ENCODE measurements around the gene CCDC13.

The CCDC13 gene

GRCh38 chr3:42752441-42752840 lies 20.6 kb downstream of the CCDC13 start:
- no peak for DNase-seq

DNA sequence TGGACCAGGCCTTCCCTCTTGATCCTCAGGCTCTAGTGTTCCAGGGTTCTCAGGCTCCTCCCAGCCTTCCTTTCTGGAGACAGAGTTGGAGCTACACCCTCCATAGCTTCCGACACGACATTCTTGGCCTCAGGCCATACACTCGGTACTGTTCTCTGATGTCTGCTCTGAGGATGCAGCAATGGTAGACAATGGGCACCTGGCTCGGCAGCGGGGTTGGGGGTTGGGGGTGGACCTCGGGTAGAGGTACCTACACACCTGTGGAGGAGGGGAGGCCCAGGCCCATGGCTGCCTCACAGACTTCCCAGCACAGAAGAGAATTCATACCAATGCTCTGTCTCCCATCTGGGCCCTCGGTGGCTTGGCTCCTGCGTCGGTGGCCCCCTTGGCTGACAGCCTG lies 21.4 kb downstream of the CCDC13 start:
- no peak for DNase-seq

- DNase-seq = no peak
These were observed 22.2 kb downstream of the CCDC13 start for GRCh38 chr3:42750834-42751233.

DNA sequence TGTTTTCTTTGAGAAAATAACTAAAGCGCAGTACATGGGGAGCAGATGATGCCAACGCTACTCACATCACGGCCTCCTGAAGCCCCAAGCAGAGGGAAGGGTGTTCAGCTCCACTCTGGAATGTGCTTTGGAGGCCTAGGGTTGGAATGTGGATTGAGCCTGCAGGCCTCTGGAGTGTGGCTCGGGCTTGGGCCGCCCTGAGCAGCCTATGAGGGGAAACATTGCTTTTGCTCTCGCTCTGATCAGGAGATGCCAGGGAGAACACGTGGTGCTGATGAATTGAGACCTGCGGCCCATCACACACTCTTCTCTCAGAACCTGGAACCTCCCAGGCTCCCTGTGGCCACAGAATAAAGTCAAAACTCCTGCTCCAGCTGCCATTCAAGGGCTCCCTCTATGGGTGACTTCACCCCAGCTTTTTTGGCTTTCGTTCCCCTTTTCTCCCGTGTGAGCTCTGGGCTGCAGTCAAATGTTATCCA lies 23.3 kb downstream of the CCDC13 start:
- peak; percentile 45 for DNase-seq

DNA sequence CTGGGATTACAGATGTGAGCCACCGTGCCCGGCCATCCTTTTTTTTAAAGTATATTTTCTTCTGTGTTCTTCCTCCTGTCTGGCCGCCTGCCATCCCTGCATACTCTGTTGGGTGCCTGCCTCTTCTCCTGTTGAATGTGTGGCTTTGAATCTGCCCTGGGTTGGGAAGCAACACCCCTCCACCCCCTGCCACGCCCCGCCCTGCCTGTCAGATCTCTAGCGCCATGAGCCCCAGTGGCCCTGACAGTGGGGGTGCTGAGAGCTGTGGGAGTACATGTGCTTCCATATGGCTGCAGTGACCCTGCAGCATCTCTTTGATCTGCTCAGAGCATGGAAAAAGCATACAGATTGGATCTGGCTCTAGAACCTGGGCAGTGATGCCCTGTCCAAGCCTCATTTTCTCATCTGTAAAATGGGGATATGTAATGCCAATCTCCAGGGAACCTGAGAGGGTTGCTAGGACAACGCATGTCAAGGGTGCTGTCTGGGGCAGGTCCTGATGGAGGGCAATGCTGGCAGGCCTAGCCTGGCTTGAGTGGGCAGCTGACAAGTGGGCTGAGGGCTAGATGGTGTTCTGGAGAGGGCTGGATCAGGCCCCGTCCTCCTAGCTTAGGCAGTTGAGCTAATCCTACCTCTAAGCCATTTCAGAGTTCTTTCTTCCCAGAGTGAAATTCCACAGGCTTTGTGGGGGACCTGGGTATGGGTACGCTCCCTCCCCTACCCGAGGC lies 23.9 kb downstream of the CCDC13 start:
- no peak for DNase-seq

DNA sequence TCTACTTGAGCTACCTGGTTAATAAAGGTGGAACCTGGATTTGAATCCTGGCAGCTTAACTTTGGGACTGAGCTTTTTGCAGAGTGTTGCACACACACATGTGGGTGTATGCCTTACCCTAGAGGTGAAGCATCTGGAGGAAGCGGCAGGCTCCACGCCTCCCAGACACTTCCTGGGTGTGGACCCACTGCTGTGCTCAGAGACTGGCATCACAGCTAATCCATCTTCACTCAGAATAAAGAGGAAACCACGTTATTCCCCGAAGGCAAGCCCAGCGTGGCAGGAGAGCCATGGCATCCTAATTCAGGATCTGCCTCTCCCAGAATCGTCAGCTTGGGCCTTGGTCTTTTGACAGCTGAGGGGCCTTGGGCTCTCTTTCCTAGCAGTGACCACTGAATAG lies 25.5 kb downstream of the CCDC13 start:
- peak; percentile 46 for DNase-seq

DNA sequence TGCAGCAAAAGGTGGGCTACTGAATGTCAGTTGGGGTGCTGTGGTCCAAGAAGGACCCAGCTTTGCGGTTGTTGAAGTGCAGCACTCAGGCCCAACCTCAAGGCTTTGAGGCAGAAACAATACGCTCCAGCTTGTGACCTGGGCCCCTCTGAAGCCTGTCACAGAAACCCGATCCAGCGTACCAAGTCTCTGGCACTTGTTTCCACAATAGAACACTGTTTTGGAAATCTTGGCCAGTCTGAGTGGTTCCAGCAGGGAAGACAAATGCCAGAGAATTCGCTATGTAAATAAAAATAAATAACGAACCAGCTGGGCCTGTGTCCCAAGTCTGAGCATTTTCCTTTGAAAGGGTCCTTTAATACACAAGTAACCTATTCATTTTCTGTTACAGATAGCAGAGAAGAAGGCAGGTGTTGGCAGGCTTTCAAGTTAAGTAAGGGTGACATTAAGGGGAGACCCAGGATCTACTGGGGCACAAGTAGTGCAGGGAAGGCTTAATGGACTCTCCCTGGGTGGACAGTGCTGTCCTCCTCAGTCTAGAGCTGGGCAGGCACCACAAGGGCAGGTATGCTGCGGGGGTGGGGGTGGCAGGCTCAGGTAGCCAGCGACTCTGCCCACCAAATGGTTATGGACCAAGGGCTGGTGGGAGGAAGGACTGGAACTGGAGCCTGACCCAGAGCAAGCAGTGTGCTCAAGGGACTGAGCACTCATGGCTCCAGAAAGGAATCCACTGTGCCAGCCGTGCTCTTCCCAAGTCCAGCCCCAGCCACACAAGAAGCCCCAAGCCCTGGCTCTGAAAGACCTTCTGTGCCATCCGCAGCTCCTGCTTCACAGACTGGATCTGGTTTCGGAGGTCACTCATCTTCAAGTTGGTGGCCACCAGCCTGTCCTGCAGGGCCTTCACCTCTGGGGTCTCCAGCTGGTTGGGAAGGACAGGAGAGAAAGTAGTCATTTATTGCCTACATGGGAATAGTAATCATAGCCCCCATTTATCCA lies 26.3 kb downstream of the CCDC13 start:
- no peak for DNase-seq

- no peak for DNase-seq
These were observed 27.1 kb downstream of the CCDC13 start for GRCh38 chr3:42745776-42746454.

GRCh38 chr3:42745291-42745745 lies 27.7 kb downstream of the CCDC13 start:
- no peak for DNase-seq

GRCh38 chr3:42743204-42743995 lies 29.7 kb downstream of the CCDC13 start:
- no peak for DNase-seq

GRCh38 chr3:42742688-42743087 lies 30.4 kb downstream of the CCDC13 start:
- DNase-seq = no peak

- DNase-seq = no peak
These were observed 30.8 kb downstream of the CCDC13 start for GRCh38 chr3:42742259-42742658.

DNA sequence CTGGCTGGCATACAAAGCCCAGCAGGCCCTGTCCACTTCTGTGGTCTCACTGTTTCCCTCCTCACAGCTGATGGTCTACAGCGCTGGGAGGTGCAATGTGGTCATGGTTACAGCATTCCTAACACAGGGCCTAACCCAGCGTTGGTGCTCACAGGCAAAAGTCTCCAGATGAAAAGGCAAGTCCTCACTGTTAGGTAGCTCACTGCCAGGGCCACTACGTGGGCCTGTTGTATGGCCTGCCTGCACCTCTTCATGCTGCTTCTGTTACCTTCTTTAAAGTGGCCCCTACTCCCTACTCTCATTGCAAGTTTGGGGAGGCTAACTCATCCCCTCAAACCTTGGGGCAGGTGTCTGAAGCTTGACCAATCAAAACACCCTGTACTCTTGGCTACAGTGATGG lies 31.3 kb downstream of the CCDC13 start:
- DNase-seq = no peak

DNA sequence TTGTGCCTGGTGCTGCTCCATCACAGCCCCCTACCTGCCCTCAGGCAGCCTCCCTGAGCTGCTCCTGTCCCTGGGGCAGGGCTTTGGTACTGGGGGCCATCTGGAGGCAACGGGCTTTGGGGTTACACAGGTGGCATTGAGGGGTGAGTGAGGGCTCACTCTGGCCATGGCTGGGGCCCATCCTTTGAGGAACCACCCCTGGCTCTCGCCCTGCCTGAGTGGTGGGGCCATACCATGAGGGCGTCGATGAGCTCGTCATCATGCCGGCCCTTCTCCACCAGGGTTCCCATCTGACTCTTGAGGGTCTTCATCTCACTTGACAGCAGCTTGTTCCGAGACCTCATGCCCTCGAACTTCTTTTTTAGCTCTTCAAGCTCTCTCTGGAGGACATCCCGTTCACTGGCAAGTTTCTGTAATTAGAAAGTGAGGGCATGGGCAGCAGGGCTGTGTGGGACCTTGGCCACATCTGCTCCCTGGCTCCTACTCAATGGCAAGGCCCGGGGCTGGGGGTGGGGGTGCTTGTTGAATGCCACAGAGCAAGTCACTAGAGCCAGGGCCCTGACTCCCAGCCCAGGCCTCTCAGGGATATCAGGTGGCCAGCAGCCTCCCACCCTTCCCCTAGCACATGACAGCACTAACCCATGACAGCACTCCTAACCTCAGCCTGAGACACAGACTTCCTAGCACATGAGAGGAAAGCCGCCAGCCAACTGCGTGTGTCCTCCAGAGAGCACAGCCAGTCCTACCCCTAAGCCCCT lies 33.5 kb downstream of the CCDC13 start:
- DNase-seq = peak; percentile 35

DNA sequence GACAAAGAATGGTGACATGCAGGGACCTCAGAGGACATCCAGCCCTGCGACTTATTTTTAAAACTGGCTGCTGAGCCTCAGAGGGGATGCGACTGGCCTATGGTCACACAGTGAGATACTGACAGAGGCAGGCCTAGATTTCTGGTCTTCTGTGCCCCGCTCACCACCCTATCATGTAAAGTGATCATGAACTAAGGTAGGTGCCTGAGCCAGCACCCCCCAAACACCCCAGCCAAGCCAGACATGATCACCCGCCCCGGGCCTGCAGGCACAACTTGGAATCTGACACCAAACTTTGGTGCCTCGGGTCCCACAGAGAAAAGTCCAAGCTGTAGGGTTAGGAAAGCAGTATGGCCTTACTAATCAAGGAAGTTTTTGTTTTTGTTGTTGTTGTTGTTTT lies 36.5 kb downstream of the CCDC13 start:
- no peak for DNase-seq

DNA sequence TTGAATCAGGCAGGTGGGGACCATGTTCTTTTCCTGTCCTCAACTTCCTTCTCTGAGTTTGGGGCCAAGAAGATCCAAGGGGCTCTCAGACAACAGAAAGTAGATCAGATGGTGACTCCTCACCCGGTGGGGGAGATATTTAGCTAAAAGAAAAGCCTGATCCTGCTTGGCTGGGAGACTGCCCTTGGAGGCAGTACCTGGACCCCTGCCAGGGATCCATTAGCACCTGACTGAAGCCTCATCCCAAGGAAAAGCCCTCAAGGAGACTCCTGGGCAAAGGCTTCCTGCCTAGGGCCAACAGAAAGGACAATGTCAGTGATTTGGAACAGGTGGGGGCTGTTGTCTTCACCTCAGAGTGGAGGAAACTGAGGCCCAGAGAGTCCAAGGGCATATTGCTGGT lies 37.0 kb downstream of the CCDC13 start:
- no peak for DNase-seq

DNA sequence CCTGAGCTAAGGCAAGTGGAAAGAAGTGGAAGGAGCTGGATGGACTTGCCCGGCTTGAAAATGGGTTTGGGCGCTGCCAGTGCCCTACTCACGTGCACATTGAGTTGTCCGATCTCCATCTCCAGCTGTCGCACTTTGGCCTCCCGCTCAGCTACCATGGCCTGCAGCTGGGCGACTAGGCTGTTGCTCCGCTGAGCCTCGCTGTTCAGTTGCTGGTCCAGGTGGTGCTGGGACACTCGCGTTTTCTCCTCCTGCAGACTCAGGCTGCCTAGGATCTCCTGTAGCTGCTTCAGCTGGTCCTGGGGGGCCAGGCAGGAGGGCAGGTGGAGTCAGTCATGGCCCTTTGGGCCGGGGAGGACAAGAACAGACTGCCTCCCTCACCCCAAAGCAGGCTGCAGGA lies 37.4 kb downstream of the CCDC13 start:
- DNase-seq = no peak

DNA sequence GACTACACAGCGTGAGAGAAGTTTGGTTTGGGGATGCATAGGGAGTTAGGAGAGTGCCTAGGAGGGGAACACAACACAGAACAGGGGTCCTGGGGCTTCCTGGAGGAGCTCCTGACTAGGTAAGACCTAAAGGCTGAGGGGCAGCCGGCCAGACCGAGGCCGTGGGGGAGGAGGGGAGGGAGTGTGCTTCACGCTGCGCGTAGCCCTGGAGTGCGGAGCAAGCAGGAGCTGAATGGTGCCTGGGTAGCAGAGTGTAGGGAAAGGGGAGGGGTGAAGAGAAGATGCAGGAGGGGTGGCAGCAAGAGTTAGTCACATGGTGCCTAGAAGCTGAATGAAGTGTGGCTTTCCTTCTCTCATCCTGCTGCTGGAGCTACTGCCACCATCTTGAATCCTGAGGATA lies 38.0 kb downstream of the CCDC13 start:
- DNase-seq = no peak

DNA sequence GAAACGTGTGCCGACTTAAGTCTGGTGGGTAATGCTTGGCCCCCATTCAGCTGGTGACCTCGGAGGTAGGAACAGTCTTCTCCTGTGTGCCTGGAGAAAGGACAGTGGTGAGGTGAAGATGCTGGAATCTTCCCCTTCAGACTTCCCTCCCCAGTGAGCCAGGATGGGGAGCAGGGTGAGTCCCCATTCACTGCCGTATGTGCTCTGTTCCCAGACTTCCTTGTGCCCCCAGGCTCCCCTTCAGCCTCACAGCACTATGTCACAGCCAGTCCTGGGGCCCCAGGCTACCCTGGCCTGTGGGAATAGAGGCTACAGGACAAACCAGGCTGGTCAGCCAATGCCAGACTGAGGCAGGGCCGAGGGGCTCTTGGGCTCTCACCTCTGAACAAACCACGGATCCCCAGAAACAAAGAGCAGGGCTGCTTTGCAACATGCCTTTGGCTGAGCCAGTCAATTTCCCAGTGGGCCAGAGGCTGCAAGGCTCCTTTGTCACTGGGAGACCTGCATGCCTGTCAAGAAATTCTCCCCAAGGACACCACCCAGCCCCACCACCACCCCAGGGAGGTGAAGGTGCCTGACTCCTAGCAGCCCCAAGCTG lies 38.7 kb downstream of the CCDC13 start:
- no peak for DNase-seq

DNA sequence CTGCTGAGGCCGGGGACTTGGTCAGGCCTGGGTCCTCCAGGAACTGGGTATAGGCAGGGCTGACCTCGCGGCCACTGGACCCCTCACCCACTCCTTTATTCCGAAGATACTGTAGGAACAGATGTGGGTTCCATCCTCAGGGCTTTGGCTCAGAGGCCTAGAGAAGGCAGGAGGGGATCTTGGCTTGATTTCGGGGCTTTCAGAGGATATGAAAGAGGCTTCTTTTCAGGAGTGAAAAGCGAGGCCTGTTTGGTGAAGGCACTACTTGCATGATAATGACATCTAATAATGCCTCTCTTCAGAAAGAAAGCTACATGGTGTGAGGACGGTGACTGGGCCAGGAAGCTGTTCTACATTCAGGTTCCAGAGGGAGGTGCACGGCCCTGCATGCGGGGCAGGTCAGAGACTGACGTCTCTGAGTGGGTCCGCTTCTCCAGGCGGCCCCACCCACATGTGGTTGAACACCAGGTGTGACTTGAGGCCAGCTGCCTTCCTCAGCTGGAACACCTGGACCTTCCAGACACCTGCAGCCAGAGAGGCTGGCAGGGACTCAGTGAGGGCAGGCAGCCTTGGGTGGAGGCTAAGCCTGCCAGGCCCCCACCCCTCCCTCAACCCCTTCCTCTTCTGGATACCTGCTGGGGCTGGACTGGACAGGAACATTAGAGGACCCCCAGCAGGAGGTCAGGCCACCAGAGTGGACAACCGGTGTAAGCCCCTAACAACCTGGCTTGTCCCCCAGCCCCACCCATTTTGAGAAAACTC lies 39.4 kb downstream of the CCDC13 start:
- no peak for DNase-seq
